GM12878 (cell line): ENCODE data around the gene KCNMB4. TPM values are rescaled to one million over a fixed set of nuclear protein-coding genes. Genes with fewer than 3 reads are reported as not detected.

Experiments used
- ASH2L ChIP-seq: fragments of 300-600, 200-600 bp; sonication (generic); IDR thresholded peaks from 2 replicates; pipeline ENCODE4 v1.6.1; 2017; ENCODE audit warnings: low read depth, mild to moderate bottlenecking, borderline replicate concordance
- ATF3 ChIP-seq: IDR thresholded peaks from 2 replicates; pipeline ENCODE4 v1.6.1; 2011; ENCODE audit warnings: low read depth, mild to moderate bottlenecking, low read length, moderate library complexity, borderline replicate concordance; ENCODE audit errors: extremely low read depth
- BHLHE40 ChIP-seq, 2 experiments: fragments of 450-650 bp in 1 of 2; IDR thresholded peaks; 2 replicates each; pipeline ENCODE4 v1.6.1; 2011 to 2017; ENCODE audit warnings: low read depth in 2 of 2, borderline replicate concordance in 1 of 2, improper control_type of control experiment in 1 of 2, low read length in 1 of 2, mild to moderate bottlenecking in 1 of 2
- EP300 ChIP-seq, 2 experiments: fragments of 150-350 bp in 1 of 2; IDR thresholded peaks; 2 replicates each; pipeline ENCODE4 v1.6.1; 2011 to 2012; ENCODE audit warnings: low read depth in 2 of 2, low read length in 2 of 2, borderline replicate concordance in 1 of 2, improper control_type of control experiment in 1 of 2, inconsistent platforms in 1 of 2; ENCODE audit not compliant: control insufficient read depth in 1 of 2
- MEF2A ChIP-seq: IDR thresholded peaks from 2 replicates; pipeline ENCODE4 v1.6.1; 2011; ENCODE audit warnings: low read depth, mild to moderate bottlenecking, low read length, moderate library complexity; ENCODE audit not compliant: insufficient read depth
- MYC ChIP-seq: IDR thresholded peaks from 2 replicates; pipeline ENCODE4 v1.6.1; 2011; ENCODE audit warnings: mild to moderate bottlenecking, low read length, moderate library complexity, inconsistent platforms; ENCODE audit not compliant: insufficient read depth, insufficient replicate concordance, insufficient read length, severe bottlenecking
- USF2 ChIP-seq: IDR thresholded peaks from 2 replicates; pipeline ENCODE4 v1.6.1; 2011; ENCODE audit warnings: low read depth, low read length, improper control_type of control experiment, borderline replicate concordance
- ZBTB11 ChIP-seq: fragments of 450-650 bp; formaldehyde crosslinking; IDR thresholded peaks from 2 replicates; pipeline ENCODE4 v1.5.0; 2022; ENCODE audit warnings: mild to moderate bottlenecking, missing genetic modification characterization
- polyA plus RNA-seq, 11 experiments: library from polyadenylated mRNA; depleted of rRNA in 4 of 11; unstranded in 6 of 11; stranded (reverse) in 5 of 11; fragments of >200 nt; fragmentation: Nextera tagmentation in 4 of 11; fragmentation: Illumina TruSeq in 1 of 11; extraction: Ambion mirVana in 4 of 11; extraction: Trizol in 1 of 11; gene quantifications; 1 replicate in 1 of 11; 2 replicates in 10 of 11; pipeline versions ENCODE4 v1.2.1 to v1.2.3, GENCODE V29; 2011 to 2016; ENCODE audit warnings: inconsistent platforms in 2 of 11, missing spikeins in 2 of 11, low read depth in 1 of 11
- total RNA-seq, 4 experiments: library from RNA; depleted of rRNA in 3 of 4; stranded (reverse); fragments of >200 nt in 3 of 4; fragmentation: Illumina TruSeq in 1 of 4; extraction: Trizol in 1 of 4; gene quantifications; 2 replicates each; pipeline versions ENCODE4 v1.2.1 to v1.2.3, GENCODE V29; 2013 to 2021

Gene KCNMB4
- total and polyA plus RNA-seq, 10 of the 15 experiments (the other 5 are each of a cell fraction or from before 2014, with no cell fraction given), result 0.06 to 0.37 (median 0.16) TPM; not detected in 2

GRCh38 chr12:70451528-70451927 lies 85.4 kb downstream of the KCNMB4 start (continued):
- TF ChIP-seq MYC, result no peak
- TF ChIP-seq EP300 (IDR thresholded peaks at IDR 0.05; ENCODE audit: borderline replicate concordance in 1 of 2, control insufficient read depth in 1 of 2, low read depth in 2 of 2, low read length in 2 of 2), result no peak
- TF ChIP-seq USF2, result no peak
- TF ChIP-seq ASH2L, result no peak
- no peak for TF ChIP-seq ZBTB11 (CRISPR knock-in tag)
- no peak for TF ChIP-seq MEF2A
- no peak for TF ChIP-seq ATF3
- no peak for TF ChIP-seq BHLHE40 (IDR thresholded peaks at IDR 0.05; ENCODE audit: borderline replicate concordance in 1 of 2, low read depth in 2 of 2, low read length in 1 of 2)
